ENCODE results near the gene TSN.

Gene TSN

DNA sequence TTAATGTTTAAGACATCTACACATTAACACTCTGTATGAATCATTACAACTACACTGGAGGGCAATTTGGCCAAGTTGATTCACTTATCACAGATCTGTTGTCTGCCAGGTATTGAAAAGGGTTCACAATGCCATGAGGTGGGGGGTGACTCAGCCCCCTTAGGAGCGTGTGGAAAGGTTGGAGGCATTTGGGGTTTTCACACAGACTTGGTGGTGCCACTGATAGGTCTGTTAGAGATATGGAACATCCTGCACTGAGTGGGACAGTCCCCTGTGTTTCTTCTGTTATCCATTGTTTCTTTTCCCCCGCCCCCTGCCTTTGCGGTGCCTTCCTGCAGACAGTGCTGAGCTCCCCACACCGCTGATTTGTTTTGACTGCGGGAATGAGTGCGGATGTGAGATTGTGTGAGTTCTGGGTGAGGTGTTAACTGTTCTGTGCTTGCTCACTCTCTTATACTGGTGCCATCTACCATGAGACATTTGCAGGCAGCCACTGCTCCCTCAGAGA lies 9.3 kb upstream of the TSN start:
- DNase-seq = no peak

DNA sequence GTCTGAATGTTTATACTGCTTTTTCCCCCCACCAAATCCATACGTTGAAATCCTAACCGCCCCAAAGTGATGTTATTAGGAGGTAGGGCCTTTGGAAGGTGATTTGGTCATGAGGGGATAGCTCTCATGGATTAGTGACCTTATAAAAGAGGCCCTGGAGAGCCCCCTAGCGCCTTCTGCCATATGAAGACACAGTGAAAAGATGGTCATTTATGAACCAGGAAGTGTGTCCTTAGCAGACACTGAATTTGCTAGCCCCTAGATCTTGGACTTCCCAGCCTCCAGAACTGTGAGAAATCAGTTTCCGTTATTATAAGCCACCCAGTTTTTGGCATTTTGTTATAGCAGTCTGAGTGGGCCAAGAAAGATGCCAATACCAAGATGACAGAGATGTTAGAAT lies 7.2 kb upstream of the TSN start:
- DNase-seq = no peak

DNA sequence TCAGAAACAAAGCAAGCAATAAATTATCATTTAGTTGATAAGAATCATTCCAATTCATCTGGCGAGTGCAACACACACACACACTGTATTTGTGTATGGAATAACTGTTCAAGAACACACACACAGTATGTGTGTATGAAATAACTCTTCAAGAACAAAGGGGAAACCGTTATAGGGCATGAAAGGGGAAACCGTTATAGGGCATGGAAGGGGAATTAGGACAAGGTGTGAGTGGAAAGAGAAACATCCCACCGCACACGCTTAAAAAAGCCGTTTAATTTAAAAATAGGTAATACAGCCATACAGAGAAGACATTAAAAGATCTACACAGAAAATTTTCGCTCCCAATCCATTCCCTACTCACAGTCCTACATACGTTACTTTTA lies 607 bp upstream of the TSN start:
- DNase-seq = no peak

DNA sequence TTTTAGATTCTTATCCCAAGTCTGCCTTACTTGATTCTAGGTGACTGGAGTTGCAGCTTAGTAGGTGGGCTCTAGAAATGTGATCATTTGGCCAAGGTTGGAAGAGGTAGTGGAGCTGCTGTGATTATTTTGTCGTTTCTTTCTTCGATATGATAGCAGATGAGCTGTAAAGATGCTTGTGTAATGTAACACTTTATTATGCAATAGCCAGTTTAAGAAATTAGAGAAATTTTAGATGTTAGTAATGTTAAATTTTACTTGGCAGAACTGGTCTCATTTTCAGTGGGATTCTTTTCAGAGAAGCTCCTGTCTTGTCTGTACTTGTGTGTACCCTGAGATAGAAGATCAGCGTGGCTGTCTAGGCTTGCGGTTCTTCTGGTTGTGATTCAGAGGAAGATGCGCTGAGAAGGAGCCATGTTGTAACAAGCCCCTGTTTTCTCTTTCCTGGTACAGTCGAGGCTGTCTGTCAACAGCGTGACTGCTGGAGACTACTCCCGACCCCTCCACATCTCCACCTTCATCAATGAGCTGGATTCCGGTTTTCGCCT lies 9.3 kb downstream of the TSN start:
- no peak for DNase-seq

DNA sequence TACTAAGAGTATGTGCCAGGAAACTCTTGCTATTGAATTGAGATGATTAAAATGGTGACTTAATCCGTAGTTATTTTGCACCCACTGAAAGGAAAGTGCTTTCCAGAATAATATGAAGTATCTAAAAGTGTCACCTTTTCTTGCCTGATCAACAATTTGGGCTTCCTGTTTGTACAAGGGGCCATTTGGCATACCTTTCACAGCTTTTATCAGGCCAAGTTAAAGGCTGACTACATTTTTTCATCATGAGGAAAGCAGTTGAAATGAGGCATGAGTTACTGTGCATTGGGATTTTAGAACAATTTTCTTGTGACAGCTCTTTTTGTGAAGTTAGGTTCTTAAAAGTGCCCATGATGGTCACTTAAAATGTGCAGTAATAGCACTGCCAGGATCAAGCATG lies 11.2 kb downstream of the TSN start:
- no peak for DNase-seq

DNA sequence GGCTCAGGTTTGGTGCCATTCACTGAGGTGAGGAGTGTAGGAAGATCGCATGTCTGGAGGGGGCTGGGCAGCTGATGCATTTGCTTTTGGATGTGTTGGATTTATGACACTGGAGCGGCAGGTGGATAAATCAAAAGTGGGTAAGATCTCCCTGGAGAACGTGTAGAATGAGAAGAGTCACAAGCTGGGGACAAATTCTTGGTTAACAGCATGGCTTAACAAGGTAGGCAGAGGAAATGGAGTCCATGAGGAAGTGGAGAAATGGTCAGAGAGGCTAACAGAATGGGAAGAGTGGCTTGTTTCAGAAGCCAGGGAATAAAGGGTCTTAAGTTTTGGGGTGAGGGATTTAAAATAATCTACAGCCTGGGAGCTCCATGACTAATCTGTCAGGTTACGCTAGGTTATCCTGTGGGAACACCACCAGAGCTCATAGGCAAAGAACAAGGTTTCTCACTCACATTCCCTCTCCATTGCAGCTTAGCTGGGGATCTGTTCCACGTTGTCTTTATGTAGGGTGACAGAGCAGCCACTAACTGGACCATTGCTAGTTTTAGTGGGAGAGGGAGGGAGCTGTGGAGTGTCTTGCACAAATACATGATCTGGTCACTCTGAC lies 12.8 kb downstream of the TSN start:
- DNase-seq = no peak

DNA sequence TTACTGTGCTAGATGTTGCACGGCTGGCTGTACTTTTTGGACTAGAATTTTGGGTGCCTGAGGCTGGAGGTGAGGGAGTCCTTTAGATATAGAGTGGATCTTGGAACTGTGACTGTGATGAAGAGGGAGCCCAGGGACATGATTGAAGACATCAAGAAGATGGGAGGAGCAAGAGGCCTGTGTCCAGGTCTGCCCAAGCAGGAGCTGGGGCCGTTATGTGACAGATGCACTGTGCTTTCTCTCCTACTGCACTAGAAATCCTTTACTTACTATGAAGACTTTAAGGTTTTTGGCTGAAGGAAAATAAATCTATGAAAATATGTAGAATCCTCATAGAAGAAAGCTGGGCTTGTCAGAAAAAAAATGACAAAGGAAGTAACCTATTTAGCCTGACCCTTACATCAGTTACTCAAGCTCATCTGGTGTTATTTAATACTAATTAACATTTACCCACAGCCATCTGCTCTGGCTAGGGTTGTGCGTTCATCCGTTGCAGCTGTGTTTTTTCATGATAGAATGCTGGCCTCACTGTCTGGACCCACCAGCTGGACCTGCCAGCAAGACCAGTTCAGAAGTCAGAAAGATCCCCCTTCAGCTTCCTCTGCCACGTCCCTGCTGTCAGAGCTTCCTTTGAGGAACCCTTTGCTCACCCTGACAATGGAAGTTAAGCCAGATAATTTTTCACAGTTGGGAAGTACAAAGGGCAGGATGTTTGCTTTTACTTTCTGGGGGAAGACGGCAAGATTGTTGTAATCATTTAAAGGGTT lies 16.7 kb downstream of the TSN start:
- DNase-seq = no peak

DNA sequence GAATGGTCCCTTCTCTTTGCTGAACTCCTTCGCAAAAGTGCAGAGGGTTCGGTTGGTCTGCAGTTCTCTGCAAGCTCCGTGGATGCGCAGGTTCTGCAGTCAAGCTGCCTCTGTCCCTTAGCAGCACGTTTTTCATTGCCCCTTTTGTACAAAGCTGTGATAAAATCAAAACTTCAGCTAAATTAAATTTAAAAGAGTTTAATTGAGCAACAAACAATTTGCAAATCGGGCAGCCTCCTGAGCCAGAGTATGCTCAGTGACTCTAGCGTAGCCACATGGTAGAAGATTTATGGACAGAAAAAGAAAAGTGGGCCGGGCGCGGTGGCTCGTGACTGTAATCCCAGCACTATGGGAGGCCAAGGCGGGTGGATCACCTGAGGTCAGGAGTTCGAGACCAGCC lies 18.8 kb downstream of the TSN start:
- no peak for DNase-seq

DNA sequence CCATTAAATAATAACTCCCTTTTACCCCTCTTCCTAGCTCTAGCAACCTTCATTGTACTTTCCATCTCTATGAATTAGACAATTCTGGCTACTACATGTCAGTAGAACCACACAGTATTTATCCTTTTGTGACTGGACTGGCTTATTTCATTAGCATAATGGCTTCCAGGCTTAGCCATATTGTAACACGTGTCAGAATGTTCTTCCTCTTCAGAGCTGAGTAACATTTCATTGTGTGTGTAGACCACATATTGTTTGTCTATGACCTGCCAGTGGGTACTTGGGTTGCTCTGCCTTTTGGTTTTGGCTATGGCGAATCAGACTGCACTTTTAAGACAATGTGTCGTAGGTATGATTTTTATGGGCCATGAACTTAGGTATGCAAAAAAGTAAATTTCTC lies 20.9 kb downstream of the TSN start:
- no peak for DNase-seq

DNA sequence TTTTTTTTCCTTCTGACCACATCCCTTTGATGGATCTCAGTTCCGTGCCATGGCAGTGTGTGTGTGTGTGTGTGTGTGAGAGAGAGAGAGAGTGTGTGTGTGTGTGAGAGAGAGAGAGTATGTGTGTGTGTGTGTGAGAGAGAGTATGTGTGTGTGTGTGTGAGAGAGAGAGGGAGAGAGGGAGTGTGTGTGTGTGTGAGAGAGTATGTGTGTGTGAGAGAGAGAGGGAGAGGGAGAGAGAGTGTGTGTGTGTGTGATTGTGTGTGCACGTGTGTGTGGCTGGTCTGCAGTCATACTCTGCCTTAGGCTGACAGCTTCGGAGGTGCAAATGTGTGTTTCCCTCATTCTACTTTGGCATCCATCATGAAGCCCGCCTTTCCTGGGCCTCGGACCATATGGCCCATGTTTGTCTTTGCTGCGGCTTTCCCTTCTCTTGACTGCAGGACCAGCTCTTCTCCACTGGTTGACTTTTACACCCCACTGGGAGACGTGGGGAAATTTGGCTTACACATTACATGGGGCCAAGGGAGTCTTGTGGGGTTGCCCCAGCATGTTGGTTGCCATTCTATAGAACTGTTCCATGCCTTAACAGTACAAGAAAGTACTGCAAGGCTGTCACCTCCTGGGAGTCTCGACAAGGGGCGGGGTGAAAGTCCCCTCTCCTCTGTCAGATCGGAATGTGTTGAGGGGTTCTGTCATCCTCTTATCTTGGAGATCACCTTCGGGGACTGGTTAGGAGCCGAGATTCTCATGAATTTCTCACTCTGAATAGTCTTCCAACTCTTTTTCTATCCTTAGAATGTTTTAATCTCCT lies 21.6 kb downstream of the TSN start:
- no peak for DNase-seq

DNA sequence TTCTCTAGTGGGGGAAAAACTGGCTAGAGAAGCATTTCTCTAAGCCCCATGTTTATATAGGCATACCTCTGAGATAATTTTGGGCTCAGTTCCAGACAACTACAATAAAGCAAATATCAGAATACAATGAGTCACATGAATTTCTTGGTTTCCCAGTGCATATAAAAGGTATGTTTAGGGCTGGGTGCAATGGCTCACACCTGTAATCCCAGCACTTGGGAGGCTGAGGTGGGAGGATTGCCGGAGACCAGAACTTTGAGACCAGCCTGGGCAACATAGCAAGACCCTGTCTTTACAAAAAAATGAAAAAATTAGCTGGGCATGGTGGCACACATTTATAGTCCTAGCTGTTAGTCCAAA lies 22.2 kb downstream of the TSN start:
- no peak for DNase-seq

DNA sequence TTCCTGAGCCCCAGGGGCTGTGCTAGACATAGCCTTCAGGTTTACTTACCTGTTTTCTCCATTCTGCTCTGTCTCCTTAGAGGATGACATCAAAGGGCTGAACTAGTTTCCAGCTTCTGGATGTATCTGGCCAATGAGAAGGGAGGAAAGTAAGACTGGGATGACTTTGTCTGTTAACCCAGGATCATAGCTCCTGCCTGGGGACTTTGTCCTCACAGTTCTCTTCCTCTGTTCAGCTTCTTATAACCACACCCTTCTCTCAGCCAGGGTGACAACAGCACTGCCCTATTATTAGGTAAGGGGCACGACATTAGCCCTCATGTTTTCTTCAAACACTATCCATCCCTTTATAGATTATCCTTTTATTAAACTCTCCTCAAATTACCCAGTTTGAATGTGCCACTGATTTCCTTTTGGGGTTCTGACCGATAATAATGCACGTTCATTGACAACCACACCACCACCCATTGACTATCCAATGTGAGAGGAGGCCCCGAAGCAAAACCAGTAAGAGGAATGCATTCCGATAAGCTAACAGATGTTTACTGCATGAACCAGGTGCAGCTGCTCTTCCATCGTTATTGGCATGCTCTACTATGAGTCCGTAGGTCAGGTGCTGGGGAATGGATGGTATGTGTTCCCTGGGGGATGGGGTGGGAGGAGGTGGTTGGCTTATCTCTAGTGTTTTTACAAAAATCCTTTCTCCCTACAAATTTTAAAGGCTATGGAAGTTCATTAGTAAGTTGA lies 23.5 kb downstream of the TSN start:
- DNase-seq = no peak

DNA sequence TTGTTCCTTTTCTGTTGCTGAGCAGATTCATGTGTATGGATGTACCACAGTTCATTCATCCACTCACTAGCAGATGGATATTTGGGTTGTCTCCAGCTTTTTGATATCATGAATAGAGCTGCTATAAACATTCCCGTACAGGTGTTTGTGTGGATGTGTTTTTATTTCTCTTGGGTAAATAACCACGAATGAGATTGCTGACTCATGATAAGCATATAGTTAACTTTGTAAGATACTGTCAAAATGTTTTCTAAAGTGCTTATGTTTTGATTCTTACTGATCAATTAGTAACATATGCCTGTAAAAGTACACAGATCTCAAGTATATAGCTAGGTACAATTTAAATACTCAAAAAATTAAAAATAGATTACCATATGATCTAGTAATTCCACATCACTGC lies 27.7 kb downstream of the TSN start:
- no peak for DNase-seq

DNA sequence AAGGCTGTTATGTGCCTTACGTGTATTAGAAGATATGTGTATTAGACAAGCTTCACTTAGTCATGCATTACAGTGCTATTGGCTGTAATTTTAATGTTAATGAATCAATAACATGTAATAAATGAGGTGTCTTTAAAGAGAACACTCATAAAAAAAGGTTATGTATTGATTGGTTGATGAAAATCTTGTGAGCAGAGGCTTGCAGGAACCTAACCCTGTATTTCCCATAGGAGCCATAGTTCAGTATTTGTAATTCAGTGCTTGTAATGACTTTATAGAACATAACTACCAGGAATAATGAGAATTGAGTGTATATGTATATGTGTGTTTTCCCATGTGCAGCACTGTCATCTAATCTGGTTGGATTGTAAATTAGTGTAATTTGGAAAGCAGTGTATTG lies 33.2 kb downstream of the TSN start:
- DNase-seq = no peak

DNA sequence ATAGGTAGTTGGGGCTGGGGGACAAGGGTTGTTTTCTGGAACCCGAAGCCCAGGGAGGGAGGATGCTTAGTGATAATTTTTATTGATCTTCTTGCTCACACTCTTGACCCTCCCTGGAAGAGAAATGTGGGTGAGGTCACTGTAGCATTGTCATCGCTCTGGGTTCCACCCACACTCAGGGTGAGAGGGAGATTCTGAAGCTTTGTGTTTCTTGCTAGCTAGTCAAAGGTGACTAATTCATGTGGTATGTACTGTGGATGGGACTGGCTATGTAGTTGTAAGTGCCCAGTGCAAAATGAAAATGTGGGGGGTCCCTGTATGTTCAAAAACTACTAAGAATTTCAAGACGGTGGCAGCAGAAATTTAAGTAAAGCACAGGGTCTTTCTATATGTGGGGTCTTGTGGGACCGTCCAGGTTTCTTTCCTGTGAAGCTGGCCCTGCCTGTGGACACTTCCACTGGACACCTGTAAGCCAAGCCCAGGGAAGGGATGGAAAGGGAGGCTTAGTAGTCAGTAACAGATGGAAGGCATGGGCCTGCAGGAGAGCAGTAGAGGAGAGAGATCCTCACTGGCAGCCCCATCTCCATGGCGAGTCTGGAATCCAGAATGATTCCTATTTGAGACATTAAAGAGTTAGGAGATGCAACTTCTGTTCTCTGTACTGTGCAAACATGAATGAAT lies 35.0 kb downstream of the TSN start:
- no peak for DNase-seq

DNA sequence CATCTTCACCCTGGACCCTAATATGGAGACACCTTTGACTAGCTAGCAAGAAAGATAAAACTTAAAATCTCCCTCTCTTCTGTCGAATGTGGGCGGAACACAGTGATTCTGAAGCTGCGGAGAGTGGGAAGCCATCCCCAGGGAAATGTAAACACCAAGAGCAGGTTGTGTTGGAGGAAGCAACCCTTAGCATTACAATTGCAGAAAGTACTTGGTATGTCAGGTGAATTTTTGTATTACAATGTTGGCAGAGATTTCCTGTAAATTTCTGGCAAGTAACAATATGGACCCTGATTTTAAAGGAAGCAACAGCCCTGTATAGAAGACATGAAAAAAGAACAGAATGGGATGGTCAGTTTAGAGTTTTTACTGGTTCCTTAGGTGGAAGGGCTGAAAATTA lies 35.8 kb downstream of the TSN start:
- DNase-seq = no peak

DNA sequence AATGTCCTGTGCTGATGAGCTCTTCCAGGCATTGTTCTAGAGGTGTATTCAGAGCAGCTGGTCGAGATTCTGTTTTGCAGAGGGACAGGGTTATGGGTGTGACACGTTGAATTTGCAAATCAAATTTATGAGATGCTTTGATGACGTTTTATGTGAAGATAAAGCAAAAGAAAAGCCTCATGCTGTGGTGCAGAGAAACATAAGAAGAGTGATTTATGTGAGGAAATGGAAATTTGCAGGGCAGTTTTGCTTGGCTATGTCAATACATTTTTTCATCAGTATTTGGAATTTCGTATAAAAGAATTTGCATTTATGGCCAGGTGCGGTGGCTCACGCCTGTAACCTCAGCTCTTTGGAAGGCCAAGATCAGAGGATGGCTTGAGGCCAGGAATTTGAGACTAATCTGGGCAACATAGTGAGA lies 36.4 kb downstream of the TSN start:
- DNase-seq = no peak

DNA sequence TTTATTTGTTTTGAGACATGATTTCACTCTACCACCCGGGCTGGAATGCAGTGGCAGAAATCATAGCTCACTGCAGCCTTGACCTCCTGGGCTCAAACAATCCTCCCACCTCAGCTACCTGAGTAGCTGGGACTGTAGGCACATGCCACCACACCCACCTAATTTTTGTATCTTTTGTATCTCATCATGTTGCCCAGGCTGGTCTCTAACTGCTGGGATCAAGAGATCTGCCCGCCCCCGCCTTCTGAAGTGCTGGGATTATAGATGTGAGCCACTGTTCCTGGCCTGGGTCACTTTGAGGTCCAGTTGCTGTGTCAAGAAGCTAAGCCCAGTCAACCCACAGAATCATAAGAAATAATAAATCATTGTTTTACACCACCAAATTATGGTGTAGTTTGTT lies 38.4 kb downstream of the TSN start:
- DNase-seq = no peak

DNA sequence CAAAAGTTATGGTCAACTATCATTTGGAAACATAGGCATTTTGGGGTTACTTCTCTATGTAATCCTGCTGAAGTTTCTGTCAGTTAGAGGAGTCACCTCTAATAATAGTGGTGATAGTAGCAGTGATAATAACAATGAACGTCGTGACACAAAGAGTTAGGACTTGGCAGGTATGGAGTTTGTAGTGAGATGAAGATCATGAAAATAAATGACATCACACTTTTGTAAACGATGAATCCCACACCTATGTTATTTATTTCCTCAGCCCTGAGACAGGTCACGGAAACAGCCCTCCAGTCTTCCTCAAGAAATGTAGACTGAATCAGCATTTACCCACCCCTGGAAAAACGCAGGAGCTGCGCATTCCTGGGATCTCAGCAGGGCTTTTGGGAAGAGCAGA lies 38.8 kb downstream of the TSN start:
- no peak for DNase-seq

DNA sequence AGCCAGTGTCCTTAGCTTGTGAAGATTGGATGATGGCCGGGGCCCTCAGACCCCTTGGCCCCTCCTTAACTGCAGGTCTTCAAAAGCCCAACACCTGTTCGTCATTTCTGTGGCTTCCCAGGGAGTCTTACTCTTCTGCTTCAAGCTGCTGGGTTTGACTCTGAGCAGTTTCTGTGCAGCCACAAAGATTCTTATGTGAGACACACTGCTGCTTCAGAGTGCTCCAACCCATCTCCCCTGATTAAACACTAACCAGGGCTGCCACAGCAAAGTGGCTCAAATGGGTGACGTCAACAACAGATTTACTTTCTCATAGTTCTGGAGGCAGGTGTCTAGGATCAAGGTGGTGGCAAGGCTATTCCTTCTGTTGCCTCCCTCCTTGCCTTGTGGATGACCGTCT lies 40.8 kb downstream of the TSN start:
- DNase-seq = no peak

DNA sequence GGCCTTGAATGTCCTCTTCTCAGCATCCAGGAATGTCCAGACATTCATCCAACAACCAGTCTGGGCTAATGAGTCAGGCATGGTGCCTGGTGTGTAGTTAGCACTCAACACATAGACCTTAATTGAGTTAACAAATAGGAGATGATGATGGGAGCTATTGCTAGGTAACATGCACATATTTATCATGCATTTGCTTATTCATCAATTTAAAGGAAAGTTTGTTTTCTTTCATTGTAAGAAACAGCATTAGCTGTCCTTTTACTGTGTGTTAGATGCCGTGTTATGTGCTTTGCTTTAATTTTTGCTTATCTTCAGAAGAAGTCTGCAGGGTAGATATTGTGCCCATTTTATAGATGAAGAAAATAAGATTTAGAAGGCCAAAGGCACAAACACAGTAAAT lies 43.2 kb downstream of the TSN start:
- no peak for DNase-seq

DNA sequence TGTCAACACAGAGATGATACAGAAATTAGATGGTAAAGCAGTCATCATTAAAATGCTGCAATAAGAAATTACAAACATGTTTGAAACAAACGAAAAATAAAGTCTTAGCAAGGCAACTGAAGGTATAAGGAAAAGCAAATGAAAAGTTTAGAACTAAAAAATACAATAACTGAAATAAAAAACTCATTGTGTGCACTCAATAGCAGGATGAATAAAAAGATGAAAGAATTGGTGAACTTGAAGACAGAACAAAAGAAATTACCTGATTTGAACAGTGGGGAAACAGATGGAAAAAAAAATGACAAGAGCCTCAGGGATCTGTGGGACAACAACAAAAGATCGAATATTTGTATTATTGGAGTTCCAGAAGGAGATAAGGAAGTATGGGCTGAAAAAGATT lies 46.5 kb downstream of the TSN start:
- no peak for DNase-seq

All from cortex of kidney (tissue), 1 donor.